ENCODE measurements around the gene OSBPL1A. TPM values are rescaled to one million over a fixed set of nuclear protein-coding genes. Genes with fewer than 3 reads are reported as not detected.
A peak's percentile ranks its signal among the peaks of the same experiment; 100 is the strongest.

OSBPL1A gene
- total RNA-seq, 2 donors from 2014 or later = 57.0 to 86.7 TPM

GRCh38 chr18:24333084-24333483, 64.5 kb downstream of the OSBPL1A start:
- no peak for TF ChIP-seq CTCF (IDR thresholded peaks at IDR 0.05)
- Histone ChIP-seq H3K36me3 (no peaks in the 10 kb centered on the region), H3K4me1 (no peaks in the 10 kb centered on the region), H3K27ac (peak overlapping the region in 1 of 2 donors; percentile 26), H3K9me3 (no peaks in the 10 kb centered on the region), H3K4me3 (no peak overlapping the region), H3K27me3 (no peaks in the 10 kb centered on the region)
- DNase-seq (ENCODE audit: low spot score) = no peak

- no peak for DNase-seq (ENCODE audit: low spot score)
- Histone ChIP-seq H3K9me3 (no peaks in the 10 kb centered on the region), H3K4me3 (peak overlapping the region in 1 of 2 donors; percentile 6), H3K36me3 (no peaks in the 10 kb centered on the region), H3K27ac (peak overlapping the region; percentile 35 to 79), H3K27me3 (no peaks in the 10 kb centered on the region), H3K4me1 (peaks cover 0 to 7% of the 10 kb centered on the region in 2 donors)
- no peak for TF ChIP-seq CTCF (IDR thresholded peaks at IDR 0.05)
Observed at GRCh38 chr18:24326211-24326610, 71.4 kb downstream of the OSBPL1A start.

GRCh38 chr18:24322584-24323136, 75.0 kb downstream of the OSBPL1A start:
- no peak for TF ChIP-seq CTCF (IDR thresholded peaks at IDR 0.05)
- Histone ChIP-seq H3K4me3 (no peak overlapping the region), H3K36me3 (no peaks in the 10 kb centered on the region), H3K27me3 (no peaks in the 10 kb centered on the region), H3K27ac (peak overlapping the region in 1 of 2 donors; percentile 23), H3K4me1 (peaks cover 0 to 7% of the 10 kb centered on the region in 2 donors), H3K9me3 (no peaks in the 10 kb centered on the region)
- DNase-seq (ENCODE audit: low spot score) = no peak

- TF ChIP-seq CTCF (IDR thresholded peaks at IDR 0.05) = no peak
Observed at GRCh38 chr18:24321071-24321470, 76.6 kb downstream of the OSBPL1A start.

GRCh38 chr18:24319757-24320156, 77.9 kb downstream of the OSBPL1A start:
- no peaks in the 10 kb centered on the region for H3K36me3 ChIP-seq
- no peaks in the 10 kb centered on the region for H3K27me3 ChIP-seq
- TF ChIP-seq CTCF (IDR thresholded peaks at IDR 0.05) = no peak
- no peaks in the 10 kb centered on the region for H3K9me3 ChIP-seq
- peak overlapping the region in 1 of 2 donors; percentile 45 for H3K27ac ChIP-seq
- no peak for DNase-seq (ENCODE audit: low spot score)
- peaks cover 0 to 7% of the 10 kb centered on the region in 2 donors for H3K4me1 ChIP-seq
- no peak overlapping the region for H3K4me3 ChIP-seq

More at GRCh38 chr18:24321071-24321470, 76.6 kb downstream of the OSBPL1A start:
- H3K9me3 ChIP-seq = no peaks in the 10 kb centered on the region
- H3K4me1 ChIP-seq = peaks cover 0 to 7% of the 10 kb centered on the region in 2 donors
- no peak overlapping the region for H3K4me3 ChIP-seq
- H3K27ac ChIP-seq = no peak overlapping the region
- no peaks in the 10 kb centered on the region for H3K27me3 ChIP-seq
- no peaks in the 10 kb centered on the region for H3K36me3 ChIP-seq
- no peak for DNase-seq (ENCODE audit: low spot score)

GRCh38 chr18:24317370-24317769, 80.3 kb downstream of the OSBPL1A start:
- no peaks in the 10 kb centered on the region for H3K36me3 ChIP-seq
- H3K4me3 ChIP-seq = no peak overlapping the region
- no peaks in the 10 kb centered on the region for H3K27me3 ChIP-seq
- peaks cover 0 to under 1% of the 10 kb centered on the region in 2 donors for H3K4me1 ChIP-seq
- no peak for TF ChIP-seq CTCF (IDR thresholded peaks at IDR 0.05)
- H3K9me3 ChIP-seq = no peaks in the 10 kb centered on the region
- DNase-seq (ENCODE audit: low spot score) = no peak
- H3K27ac ChIP-seq = no peak overlapping the region

Measured in right atrium auricular region (tissue), 2 donors.